CD4-positive, alpha-beta memory T cell (primary cell): ENCODE results near the gene ADH4. TPM values are rescaled to one million over a fixed set of nuclear protein-coding genes. Genes with fewer than 3 reads are reported as not detected.
A peak's percentile ranks its signal among the peaks of the same experiment; 100 is the strongest.

ENCODE experiments used
- CTCF ChIA-PET: fragments of 350-600 bp; sonication (Branson Sonifier 250); formaldehyde crosslinking; loops from one replicate; lab custom pipeline; 2021; ENCODE audit warnings: inconsistent platforms; ENCODE audit not compliant: partially characterized antibody; lab: Charles Lee
- POLR2A ChIA-PET: fragments of 350-600 bp; sonication (Branson Sonifier 250); formaldehyde crosslinking; loops from one replicate; lab custom pipeline; 2021; ENCODE audit not compliant: partially characterized antibody; lab: Charles Lee
- DNase-seq, 5 donors: peaks; one replicate each; pipeline versions ENCODE4 v3.0.0 to v3.0.0-alpha.2; 2020 to 2022; ENCODE audit warnings: mixed read lengths in 1 of 5
- H3K27ac ChIP-seq: one replicate; pipeline ENCODE4 v1.7.0; 2013; ENCODE audit warnings: low read depth, low read length
- H3K27me3 ChIP-seq: 2 replicates; pipeline ENCODE4 v1.7.0; 2013; ENCODE audit warnings: mild to moderate bottlenecking, low read length, moderate library complexity; ENCODE audit not compliant: insufficient read depth
- H3K36me3 ChIP-seq: 2 replicates; pipeline ENCODE4 v1.7.0; 2013; ENCODE audit warnings: mild to moderate bottlenecking, low read length, moderate library complexity; ENCODE audit not compliant: insufficient read depth
- H3K4me1 ChIP-seq: 2 replicates; pipeline ENCODE4 v1.7.0; 2013; ENCODE audit warnings: mild to moderate bottlenecking, low read length, moderate library complexity; ENCODE audit not compliant: insufficient read depth
- H3K4me3 ChIP-seq, 2 donors: one replicate each; pipeline ENCODE4 v1.7.0; 2013; ENCODE audit warnings: low read length in 2 of 2, mild to moderate bottlenecking in 1 of 2
- H3K9me3 ChIP-seq, 2 donors: one replicate each; pipeline ENCODE4 v1.7.0; 2013; ENCODE audit warnings: low read length in 2 of 2, control low read depth in 1 of 2; ENCODE audit not compliant: control insufficient read depth in 1 of 2
- H3K27ac Mint-ChIP-seq, 7 donors: one replicate each; pipeline ENCODE4 v1.8.0; 2020 to 2021; ENCODE audit warnings: mixed read lengths in 7 of 7, mild to moderate bottlenecking in 6 of 7, inconsistent platforms in 3 of 7, moderate library complexity in 3 of 7
- H3K27me3 Mint-ChIP-seq, 2 donors: one replicate each; pipeline ENCODE4 v1.8.0; 2020 to 2021; ENCODE audit warnings: mixed read lengths in 2 of 2
- H3K36me3 Mint-ChIP-seq, 2 donors: one replicate each; pipeline ENCODE4 v1.8.0; 2020 to 2021; ENCODE audit warnings: mixed read lengths in 2 of 2, inconsistent platforms in 1 of 2, mild to moderate bottlenecking in 1 of 2
- H3K4me1 Mint-ChIP-seq, 4 donors: one replicate each; pipeline ENCODE4 v1.8.0; 2020 to 2021; ENCODE audit warnings: mixed read lengths in 4 of 4, mild to moderate bottlenecking in 1 of 4
- H3K4me3 Mint-ChIP-seq, 8 donors: one replicate each; pipeline ENCODE4 v1.8.0; 2020 to 2021; ENCODE audit warnings: mixed read lengths in 8 of 8, mild to moderate bottlenecking in 7 of 8, moderate library complexity in 6 of 8, inconsistent platforms in 3 of 8
- H3K9me3 Mint-ChIP-seq, 8 donors: one replicate each; pipeline ENCODE4 v1.8.0; 2020 to 2021; ENCODE audit warnings: mixed read lengths in 8 of 8, mild to moderate bottlenecking in 5 of 8, inconsistent platforms in 3 of 8, moderate library complexity in 1 of 8
- intact Hi-C: fragments of 100-400 bp; cut with micrococcal nuclease; formaldehyde crosslinking; loops from one replicate; pipeline ENCODE4 v1.15.1; 2023
- polyA plus RNA-seq, 2 donors: library from polyadenylated mRNA; unstranded; fragments of 300-500 nt; fragmentation: Illumina TruSeq; gene quantifications; one replicate each; pipeline ENCODE4 v1.2.3, GENCODE V29; 2021
- total RNA-seq, 2 experiments: library from RNA; stranded (reverse); gene quantifications; one replicate each; pipeline ENCODE4 v1.2.3, GENCODE V29; 2021

ADH4 gene
- total and polyA plus RNA-seq, 4 experiments from 2014 or later, result not detected

- Histone ChIP-seq H3K27ac (no peak overlapping the region), H3K36me3 (no peaks in the 10 kb centered on the region), H3K4me3 (no peak overlapping the region), H3K9me3 (no peaks in the 10 kb centered on the region), H3K4me1 (no peaks in the 10 kb centered on the region), H3K27me3 (no peaks in the 10 kb centered on the region)
- Mint-ChIP-seq H3K4me1 (no peaks in the 10 kb centered on the region), H3K4me3 (peak overlapping the region in 1 of 8 donors; percentile 15), H3K27ac (no peak overlapping the region), H3K9me3 (no peaks in the 10 kb centered on the region), H3K27me3 (peaks cover 0 to 2% of the 10 kb centered on the region in 2 donors), H3K36me3 (no peaks in the 10 kb centered on the region)
- no peak for DNase-seq
- intact Hi-C loops, result no loop called here
- CTCF ChIA-PET, result no interaction called here
- POLR2A ChIA-PET, result no interaction called here
Observed at GRCh38 chr4:99135541-99136162, 8.4 kb downstream of the ADH4 start.

- Mint-ChIP-seq H3K36me3 (no peaks in the 10 kb centered on the region), H3K9me3 (no peaks in the 10 kb centered on the region), H3K4me1 (no peaks in the 10 kb centered on the region), H3K27me3 (peaks cover 0 to 2% of the 10 kb centered on the region in 2 donors), H3K27ac (no peak overlapping the region), H3K4me3 (no peak overlapping the region)
- Histone ChIP-seq H3K9me3 (no peaks in the 10 kb centered on the region), H3K4me1 (no peaks in the 10 kb centered on the region), H3K4me3 (no peak overlapping the region), H3K36me3 (no peaks in the 10 kb centered on the region), H3K27me3 (no peaks in the 10 kb centered on the region), H3K27ac (no peak overlapping the region)
- POLR2A ChIA-PET, result no interaction called here
- DNase-seq, result no peak
- CTCF ChIA-PET, result no interaction called here
- intact Hi-C loops, result no loop called here
Observed at GRCh38 chr4:99134586-99134985, 9.5 kb downstream of the ADH4 start.

DNA sequence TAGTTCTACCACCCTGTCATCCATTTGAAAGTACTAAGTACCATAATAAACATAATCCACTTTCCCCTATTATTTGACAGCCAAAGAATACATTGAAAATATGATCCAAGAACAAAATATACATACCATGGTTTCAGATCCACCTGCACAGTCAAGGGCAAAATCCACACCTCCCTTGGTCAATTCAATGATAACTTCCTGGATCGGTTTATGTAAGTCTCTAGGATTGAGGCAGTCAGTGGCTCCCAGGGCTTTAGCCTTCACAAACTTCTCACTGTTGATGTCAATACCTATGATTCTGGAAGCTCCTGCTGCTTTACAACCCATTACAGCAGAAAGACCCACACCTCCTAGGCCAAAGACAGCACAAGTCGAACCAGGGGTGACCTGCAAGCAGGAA lies 12.7 kb downstream of the ADH4 start:
- H3K4me3 ChIP-seq, result no peak overlapping the region
- Mint-ChIP-seq H3K4me3 (no peak overlapping the region), H3K4me1 (no peaks in the 10 kb centered on the region), H3K9me3 (no peaks in the 10 kb centered on the region), H3K36me3 (no peaks in the 10 kb centered on the region), H3K27me3 (no peaks in the 10 kb centered on the region), H3K27ac (peak overlapping the region in 1 of 7 donors; percentile 12)
- no peaks in the 10 kb centered on the region for H3K4me1 ChIP-seq
- no peaks in the 10 kb centered on the region for H3K27me3 ChIP-seq
- intact Hi-C loops, result no loop called here
- no peaks in the 10 kb centered on the region for H3K36me3 ChIP-seq
- H3K9me3 ChIP-seq, result no peaks in the 10 kb centered on the region
- no peak overlapping the region for H3K27ac ChIP-seq
- DNase-seq, result no peak
- ChIA-PET POLR2A (no interaction called here), CTCF (no interaction called here)

DNA sequence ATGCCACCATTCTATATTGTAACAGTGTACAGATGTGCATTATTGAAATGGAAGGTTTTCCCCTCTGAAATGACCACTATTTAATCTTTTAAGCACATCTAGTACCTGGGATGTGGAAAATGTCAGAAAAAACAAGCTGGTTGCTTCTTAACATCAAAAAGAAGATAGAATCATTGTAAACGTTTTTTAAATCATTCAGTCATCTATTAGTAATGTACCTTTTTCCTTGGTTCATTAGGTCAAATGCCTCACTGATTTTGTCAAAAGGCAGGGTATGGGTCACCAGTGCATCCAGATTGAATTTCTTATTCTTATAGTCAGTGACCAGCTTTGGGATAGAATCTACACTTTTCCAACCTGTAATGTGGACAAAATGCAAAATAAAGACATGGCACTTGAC lies 17.7 kb downstream of the ADH4 start:
- no peak for DNase-seq
- ChIA-PET POLR2A (no interaction called here), CTCF (no interaction called here)
- H3K36me3 ChIP-seq, result no peaks in the 10 kb centered on the region
- no peaks in the 10 kb centered on the region for H3K36me3 Mint-ChIP-seq
- H3K4me1 ChIP-seq, result no peaks in the 10 kb centered on the region
- H3K4me3 Mint-ChIP-seq, result no peak overlapping the region
- H3K27ac ChIP-seq, result no peak overlapping the region
- H3K9me3 Mint-ChIP-seq, result no peaks in the 10 kb centered on the region
- no peak overlapping the region for H3K27ac Mint-ChIP-seq
- no peaks in the 10 kb centered on the region for H3K4me1 Mint-ChIP-seq
- H3K27me3 ChIP-seq, result no peaks in the 10 kb centered on the region
- H3K4me3 ChIP-seq, result no peak overlapping the region
- intact Hi-C loops, result no loop called here
- no peaks in the 10 kb centered on the region for H3K9me3 ChIP-seq
- H3K27me3 Mint-ChIP-seq, result peaks cover 0 to 3% of the 10 kb centered on the region in 2 donors

DNA sequence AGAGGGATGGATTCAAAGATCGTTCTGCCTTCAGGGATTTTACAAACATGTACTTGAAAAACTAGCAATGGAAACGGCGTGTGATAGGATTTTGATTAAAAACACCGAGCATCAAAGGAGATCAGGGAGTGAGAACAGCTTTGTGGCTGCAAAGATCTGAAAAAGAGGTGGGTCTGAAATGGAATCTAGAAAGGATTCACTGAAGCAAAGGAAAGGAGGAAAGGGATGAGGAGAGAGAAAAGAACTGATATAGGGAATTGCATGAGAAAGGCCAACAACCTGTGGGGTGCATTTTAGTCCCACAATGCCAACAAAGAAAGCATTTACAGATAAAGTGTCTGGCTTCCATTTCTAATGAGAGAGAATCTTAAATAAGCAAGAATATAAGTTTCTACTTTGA lies 23.1 kb downstream of the ADH4 start:
- intact Hi-C loops, result no loop called here
- Mint-ChIP-seq H3K4me3 (no peak overlapping the region), H3K9me3 (no peaks in the 10 kb centered on the region), H3K27me3 (peaks cover 1 to 3% of the 10 kb centered on the region in 2 donors), H3K36me3 (no peaks in the 10 kb centered on the region), H3K27ac (no peak overlapping the region), H3K4me1 (no peaks in the 10 kb centered on the region)
- Histone ChIP-seq H3K4me3 (no peak overlapping the region), H3K27ac (no peak overlapping the region), H3K4me1 (no peaks in the 10 kb centered on the region), H3K9me3 (no peaks in the 10 kb centered on the region), H3K27me3 (no peaks in the 10 kb centered on the region), H3K36me3 (no peaks in the 10 kb centered on the region)
- DNase-seq, result no peak
- POLR2A ChIA-PET, result no interaction called here
- CTCF ChIA-PET, result no interaction called here

DNA sequence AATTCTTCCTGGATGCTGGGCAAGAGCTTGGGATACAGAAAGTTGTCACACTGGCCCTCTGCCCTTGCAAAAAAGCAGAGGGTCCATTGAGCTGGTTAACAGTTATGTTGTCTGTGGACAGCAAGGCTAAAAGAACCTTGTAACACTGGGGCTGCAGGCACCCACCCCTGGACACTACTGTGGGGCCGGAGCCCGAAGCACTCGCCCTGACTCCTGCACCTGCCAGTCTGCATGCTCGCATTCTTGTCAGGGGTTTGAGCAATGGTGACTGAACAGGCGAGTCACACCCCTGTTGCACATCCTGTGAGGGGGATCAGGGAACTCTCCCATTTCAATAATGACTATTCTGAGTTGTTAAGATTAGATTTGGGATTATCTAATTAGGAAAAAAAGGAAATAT lies 23.6 kb downstream of the ADH4 start:
- H3K36me3 ChIP-seq, result no peaks in the 10 kb centered on the region
- DNase-seq, result no peak
- no peaks in the 10 kb centered on the region for H3K4me1 ChIP-seq
- H3K27me3 ChIP-seq, result no peaks in the 10 kb centered on the region
- intact Hi-C loops, result no loop called here
- H3K27ac ChIP-seq, result no peak overlapping the region
- Mint-ChIP-seq H3K27ac (no peak overlapping the region), H3K27me3 (peaks cover 0 to 1% of the 10 kb centered on the region in 2 donors), H3K36me3 (no peaks in the 10 kb centered on the region), H3K4me3 (no peak overlapping the region), H3K4me1 (no peaks in the 10 kb centered on the region), H3K9me3 (no peaks in the 10 kb centered on the region)
- no peak overlapping the region for H3K4me3 ChIP-seq
- POLR2A ChIA-PET, result no interaction called here
- CTCF ChIA-PET, result interaction anchor here (1.3 to 1.5 kb wide), 2 partner anchors 8 to 24 kb away, joined by 3 to 4 read pairs; partner anchors contain the start of gene ADH4
- no peaks in the 10 kb centered on the region for H3K9me3 ChIP-seq

- intact Hi-C loops, result loop anchor here (1.0 kb wide), 3 partner anchors 287 to 690 kb away; no protein-coding TSS in a partner anchor
- H3K4me1 Mint-ChIP-seq, result no peaks in the 10 kb centered on the region
- no peaks in the 10 kb centered on the region for H3K9me3 Mint-ChIP-seq
- no peak overlapping the region for H3K27ac Mint-ChIP-seq
- no peaks in the 10 kb centered on the region for H3K36me3 ChIP-seq
- H3K4me3 ChIP-seq, result no peak overlapping the region
- H3K4me1 ChIP-seq, result no peaks in the 10 kb centered on the region
- H3K9me3 ChIP-seq, result no peaks in the 10 kb centered on the region
- H3K27me3 ChIP-seq, result no peaks in the 10 kb centered on the region
- no peak overlapping the region for H3K27ac ChIP-seq
- DNase-seq, result peak in 2 of 5 donors; percentile 4 to 7
- no peak overlapping the region for H3K4me3 Mint-ChIP-seq
- H3K36me3 Mint-ChIP-seq, result no peaks in the 10 kb centered on the region
- CTCF ChIA-PET, result interaction anchor here (0.7 to 1.5 kb wide), 5 partner anchors 93 to 690 kb away, joined by 3 to 9 read pairs (median 5); partner anchors contain the start of gene METAP1
- H3K27me3 Mint-ChIP-seq, result peaks cover 0 to 1% of the 10 kb centered on the region in 2 donors
- POLR2A ChIA-PET, result no interaction called here
Observed at GRCh38 chr4:99117876-99118693, 26.0 kb downstream of the ADH4 start.
